Natural killer cell (primary cell): ENCODE results near the gene MKRN2. TPM values are rescaled to one million over a fixed set of nuclear protein-coding genes. Genes with fewer than 3 reads are reported as not detected.

Source experiments
- ATAC-seq, 3 donors: fragments of 150-1000 bp in 2 of 3; fragments of 200-7000 bp in 1 of 3; cut with Tn5 transposase; 1 replicate in 1 of 3; 2 replicates in 2 of 3; pipeline ENCODE4 v1.10.0; 2021; ENCODE audit warnings: mild to moderate bottlenecking in 2 of 3, moderate library complexity in 2 of 3
- DNase-seq, 2 donors: peaks; one replicate each; pipeline versions ENCODE4 v3.0.0 to v3.0.0-alpha.2; 2013 to 2021; ENCODE audit warnings: mixed read lengths in 1 of 2
- H3K27ac ChIP-seq: one replicate; pipeline ENCODE4 v1.5.1; 2013; ENCODE audit warnings: mild to moderate bottlenecking, low read length
- H3K27me3 ChIP-seq: one replicate; pipeline ENCODE4 v1.6.1; 2013; ENCODE audit warnings: low read length; ENCODE audit not compliant: control insufficient read depth, insufficient read depth
- H3K36me3 ChIP-seq: one replicate; pipeline ENCODE4 v1.6.1; 2013; ENCODE audit warnings: low read length; ENCODE audit not compliant: control insufficient read depth, insufficient read depth
- H3K4me1 ChIP-seq: one replicate; pipeline ENCODE4 v1.6.1; 2013; ENCODE audit warnings: low read length; ENCODE audit not compliant: control insufficient read depth, insufficient read depth
- H3K4me3 ChIP-seq: one replicate; pipeline ENCODE4 v1.5.1; 2013; ENCODE audit warnings: low read length
- H3K9me3 ChIP-seq: one replicate; pipeline ENCODE4 v1.6.1; 2013; ENCODE audit warnings: low read length; ENCODE audit not compliant: control insufficient read depth, insufficient read depth
- H3K27ac Mint-ChIP-seq, 2 donors: one replicate each; pipeline ENCODE4 v1.8.0; 2022; ENCODE audit warnings: mild to moderate bottlenecking in 2 of 2, mixed read lengths in 2 of 2, moderate library complexity in 1 of 2
- H3K27me3 Mint-ChIP-seq, 2 donors: one replicate each; pipeline ENCODE4 v1.8.0; 2022; ENCODE audit warnings: low read depth in 2 of 2, mixed read lengths in 2 of 2
- H3K36me3 Mint-ChIP-seq: one replicate; pipeline ENCODE4 v1.8.0; 2022; ENCODE audit warnings: mixed read lengths
- H3K4me1 Mint-ChIP-seq, 2 donors: one replicate each; pipeline ENCODE4 v1.8.0; 2022; ENCODE audit warnings: mixed read lengths in 2 of 2
- H3K4me3 Mint-ChIP-seq: one replicate; pipeline ENCODE4 v1.8.0; 2022; ENCODE audit warnings: mild to moderate bottlenecking, moderate library complexity, mixed read lengths
- H3K9me3 Mint-ChIP-seq, 2 donors: one replicate each; pipeline ENCODE4 v1.8.0; 2022; ENCODE audit warnings: mixed read lengths in 2 of 2
- WGBS: methylation state at CpG from one replicate; pipeline ENCODE4 v1.1.7; 2013; ENCODE audit warnings: missing lambda C conversion rate; ENCODE audit not compliant: insufficient coverage; 5-methylcytosine and 5-hydroxymethylcytosine counted together
- intact Hi-C: fragments of 100-400 bp; cut with micrococcal nuclease; formaldehyde crosslinking; loops from one replicate; pipeline ENCODE4 v1.14.2; 2022
- total RNA-seq, 4 donors: library from RNA; stranded (reverse); fragments of 120-200 nt in 1 of 4; gene quantifications; one replicate each; pipeline versions ENCODE4 v1.2.3 to v1.2.4, GENCODE V29; 2013 to 2022
- TF ChIP-seq, protein P1 (sequence below): fragments of 200-600 bp; IDR thresholded peaks from one replicate; pipeline ENCODE4 v1.8.0; 2022; ENCODE audit warnings: antibody characterized with exemption

MKRN2 gene
- total RNA-seq, 3 donors from 2014 or later (not counting 1 experiment from before 2014, with no cell fraction given) = 23.9 to 31.7 (median 29.4) TPM

DNA sequence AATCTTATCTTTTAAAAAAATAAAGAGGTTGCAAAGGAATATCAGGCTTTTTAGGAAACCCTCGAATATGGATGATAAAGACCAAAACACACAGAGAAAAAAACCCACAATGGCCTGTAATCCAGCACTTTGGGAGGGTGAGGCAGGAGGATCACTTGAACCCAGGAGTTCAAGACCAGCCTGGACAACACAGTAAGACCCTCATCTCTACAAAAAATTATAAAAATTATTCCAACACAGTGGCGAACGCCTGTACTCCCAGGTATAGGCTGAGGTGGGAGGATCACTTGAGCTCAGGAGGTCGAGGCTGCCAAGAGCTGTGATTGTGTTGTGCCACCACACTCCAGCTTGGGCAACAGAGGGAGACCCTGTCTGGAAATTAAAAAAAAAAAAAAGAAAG, 76.2 kb downstream of the MKRN2 start:
- Mint-ChIP-seq H3K27ac (no peak overlapping the region), H3K36me3 (no peaks in the 10 kb centered on the region), H3K9me3 (no peaks in the 10 kb centered on the region), H3K27me3 (no peaks in the 10 kb centered on the region), H3K4me3 (no peak overlapping the region), H3K4me1 (peaks cover 29 to 34% of the 10 kb centered on the region in 2 donors)
- no peaks in the 10 kb centered on the region for H3K36me3 ChIP-seq
- no peaks in the 10 kb centered on the region for H3K27me3 ChIP-seq
- no peak overlapping the region for H3K4me3 ChIP-seq
- no peaks in the 10 kb centered on the region for H3K4me1 ChIP-seq
- WGBS = 100% methylated on average over 3 of the region's 4 CpGs
- no peak for DNase-seq
- no peak overlapping the region for H3K27ac ChIP-seq
- TF ChIP-seq, protein P1, sequence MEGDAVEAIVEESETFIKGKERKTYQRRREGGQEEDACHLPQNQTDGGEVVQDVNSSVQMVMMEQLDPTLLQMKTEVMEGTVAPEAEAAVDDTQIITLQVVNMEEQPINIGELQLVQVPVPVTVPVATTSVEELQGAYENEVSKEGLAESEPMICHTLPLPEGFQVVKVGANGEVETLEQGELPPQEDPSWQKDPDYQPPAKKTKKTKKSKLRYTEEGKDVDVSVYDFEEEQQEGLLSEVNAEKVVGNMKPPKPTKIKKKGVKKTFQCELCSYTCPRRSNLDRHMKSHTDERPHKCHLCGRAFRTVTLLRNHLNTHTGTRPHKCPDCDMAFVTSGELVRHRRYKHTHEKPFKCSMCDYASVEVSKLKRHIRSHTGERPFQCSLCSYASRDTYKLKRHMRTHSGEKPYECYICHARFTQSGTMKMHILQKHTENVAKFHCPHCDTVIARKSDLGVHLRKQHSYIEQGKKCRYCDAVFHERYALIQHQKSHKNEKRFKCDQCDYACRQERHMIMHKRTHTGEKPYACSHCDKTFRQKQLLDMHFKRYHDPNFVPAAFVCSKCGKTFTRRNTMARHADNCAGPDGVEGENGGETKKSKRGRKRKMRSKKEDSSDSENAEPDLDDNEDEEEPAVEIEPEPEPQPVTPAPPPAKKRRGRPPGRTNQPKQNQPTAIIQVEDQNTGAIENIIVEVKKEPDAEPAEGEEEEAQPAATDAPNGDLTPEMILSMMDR = no peak
- intact Hi-C loops = no loop called here
- no peaks in the 10 kb centered on the region for H3K9me3 ChIP-seq
- no peak for ATAC-seq

Other genes starting within 250 kb of the MKRN2 start
- 10 to 100 TPM in 1 of 3 donors, 1 to 10 TPM in 2; 4.1 to 11.4 (median 5.7) TPM for gene TSEN2, start 72.6 kb upstream of the MKRN2 start, total RNA-seq
- gene MKRN2OS, start 11.6 kb upstream of the MKRN2 start, total RNA-seq = not detected
- 100 to 1,000 TPM; 142 to 168 (median 156) TPM for gene RAF1, start 107.0 kb downstream of the MKRN2 start, total RNA-seq
- 1 to 10 TPM in 2 of 3 donors, not detected in 1; 5.3 to 6.5 TPM for gene TMEM40, start 202.2 kb downstream of the MKRN2 start, total RNA-seq
- 1 to 10 TPM in 2 of 3 donors, under 1 TPM in 1; 0.52 to 1.3 (median 1.2) TPM for gene CAND2, start 239.6 kb downstream of the MKRN2 start, total RNA-seq